Calu3 (cell line): ENCODE data around the gene SPRR2B. TPM values are rescaled to one million over a fixed set of nuclear protein-coding genes. Genes with fewer than 3 reads are reported as not detected.

Experiments
- BruUV-seq: library from RNA; stranded (reverse); fragments of 400-500 nt; replicated peaks from 2 replicates; lab custom pipeline; 2021; lab: Mats Ljungman, UMichigan
- CTCF ChIA-PET: fragments of 300-600 bp; sonication (Branson Sonifier 250); formaldehyde crosslinking; loops from one replicate; lab custom pipeline; 2022; ENCODE audit warnings: antibody characterized with exemption; lab: Charles Lee
- DNase-seq: peaks from one replicate; pipeline ENCODE4 v3.0.0; 2022
- H3K27ac Mint-ChIP-seq: one replicate; pipeline ENCODE4 v1.8.0; 2022; ENCODE audit warnings: mixed read lengths; ENCODE audit not compliant: unreplicated experiment
- H3K27me3 Mint-ChIP-seq: one replicate; pipeline ENCODE4 v1.8.0; 2022; ENCODE audit warnings: mixed read lengths; ENCODE audit not compliant: unreplicated experiment
- H3K36me3 Mint-ChIP-seq: one replicate; pipeline ENCODE4 v1.8.0; 2022; ENCODE audit warnings: mild to moderate bottlenecking, moderate library complexity, mixed read lengths; ENCODE audit not compliant: insufficient read depth, unreplicated experiment
- H3K4me1 Mint-ChIP-seq: one replicate; pipeline ENCODE4 v1.8.0; 2022; ENCODE audit warnings: mild to moderate bottlenecking, low read depth, mixed read lengths; ENCODE audit not compliant: unreplicated experiment
- H3K4me3 Mint-ChIP-seq: one replicate; pipeline ENCODE4 v1.8.0; 2022; ENCODE audit warnings: mild to moderate bottlenecking, low read depth, moderate library complexity, mixed read lengths; ENCODE audit not compliant: unreplicated experiment
- H3K9me3 Mint-ChIP-seq: one replicate; pipeline ENCODE4 v1.8.0; 2022; ENCODE audit warnings: low read depth, mixed read lengths; ENCODE audit not compliant: unreplicated experiment
- CTCF ChIP-seq: fragments of 200-600 bp; IDR thresholded peaks from one replicate; pipeline ENCODE4 v1.8.0; 2022; ENCODE audit warnings: antibody characterized with exemption; ENCODE audit not compliant: unreplicated experiment
- intact Hi-C: fragments of 100-400 bp; cut with micrococcal nuclease; formaldehyde crosslinking; loops from one replicate; pipeline ENCODE4 v1.10.0; 2022; ENCODE audit not compliant: unreplicated experiment
- total RNA-seq: library from RNA; stranded (reverse); gene quantifications from 2 replicates; pipeline ENCODE4 v1.2.3, GENCODE V29; 2022

The SPRR2B gene
- total RNA-seq, 1 experiment from 2014 or later = not detected

DNA sequence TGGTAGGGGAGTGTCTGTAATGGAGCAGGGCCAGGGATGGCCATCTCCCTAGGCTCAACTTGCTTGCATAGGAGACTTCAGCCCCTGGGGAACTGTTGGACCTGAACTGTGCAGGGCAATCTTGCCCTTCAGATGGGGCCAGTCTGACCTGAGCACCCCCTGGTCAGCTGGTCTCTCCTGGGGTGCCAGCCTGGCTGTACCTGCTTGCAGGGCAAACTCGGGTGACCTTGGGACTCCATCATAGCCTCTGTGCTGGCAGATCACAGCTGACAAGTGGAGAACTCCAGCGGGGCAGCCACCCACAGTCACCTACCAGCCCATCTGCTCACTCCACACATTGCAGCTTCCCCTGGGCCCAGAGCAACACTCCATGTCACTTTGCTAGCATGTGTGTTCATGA lies 22.2 kb downstream of the SPRR2B start:
- H3K9me3 Mint-ChIP-seq = peaks cover 5% of the 10 kb centered on the region
- no peak for DNase-seq
- BruUV-seq = no TSS peak

DNA sequence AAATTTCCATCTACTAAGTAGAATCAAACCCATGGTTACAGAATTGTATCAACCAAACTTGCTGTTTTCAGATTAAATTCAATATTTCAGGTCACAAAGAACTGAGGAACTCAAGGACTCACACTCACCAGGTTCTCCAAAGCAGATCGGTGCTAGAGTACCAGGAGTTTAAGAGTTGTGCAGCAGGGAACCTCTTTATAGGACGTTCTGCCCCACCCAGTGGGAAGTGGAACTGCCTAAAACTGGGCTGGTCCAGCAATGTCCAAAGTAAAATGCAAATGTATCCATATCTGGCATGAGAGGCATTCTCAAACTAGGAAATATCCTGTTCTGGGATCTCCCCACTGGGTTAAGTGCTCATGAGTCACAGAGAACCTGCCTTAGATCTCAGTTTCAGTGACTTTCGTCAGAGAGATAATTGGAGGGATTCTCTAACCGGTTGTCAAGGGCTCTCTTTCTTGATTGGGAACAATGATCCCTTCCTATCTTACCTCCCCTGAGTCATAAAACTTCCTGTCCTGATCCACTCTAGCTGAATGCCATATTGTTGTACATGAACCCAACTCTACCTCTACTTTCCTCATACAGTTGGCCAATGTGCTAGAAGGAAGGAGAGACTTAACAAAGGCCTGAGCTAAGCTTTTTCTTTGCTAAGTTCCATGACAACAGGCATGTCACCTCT lies 30.3 kb downstream of the SPRR2B start, which contains the start of gene SPRR2D:
TSS of gene SPRR2D (minus strand) at position 171 of the 682 bp plus-strand sequence. CDS start 774 bp downstream, outside the sequence.
- Mint-ChIP-seq H3K4me1 (peaks cover 9% of the 10 kb centered on the region), H3K27ac (no peak within 1 kb of the TSS), H3K27me3 (no peaks in the 10 kb centered on the region), H3K36me3 (no peaks in the 10 kb centered on the region), H3K4me3 (no peak within 1 kb of the TSS), H3K9me3 (no peaks in the 10 kb centered on the region)
- intact Hi-C loops = no loop called here
- CTCF ChIA-PET = no interaction called here
- no peak for DNase-seq
- BruUV-seq = no TSS peak
- no peak for TF ChIP-seq CTCF

More for the DNA sequence above, 22.2 kb downstream of the SPRR2B start:
- TF ChIP-seq CTCF = no peak
- intact Hi-C loops = no loop called here
- CTCF ChIA-PET = no interaction called here
- Mint-ChIP-seq H3K4me3 (no peak overlapping the region), H3K36me3 (no peaks in the 10 kb centered on the region), H3K4me1 (no peaks in the 10 kb centered on the region), H3K27ac (no peak overlapping the region), H3K27me3 (peaks cover 14% of the 10 kb centered on the region)

DNA sequence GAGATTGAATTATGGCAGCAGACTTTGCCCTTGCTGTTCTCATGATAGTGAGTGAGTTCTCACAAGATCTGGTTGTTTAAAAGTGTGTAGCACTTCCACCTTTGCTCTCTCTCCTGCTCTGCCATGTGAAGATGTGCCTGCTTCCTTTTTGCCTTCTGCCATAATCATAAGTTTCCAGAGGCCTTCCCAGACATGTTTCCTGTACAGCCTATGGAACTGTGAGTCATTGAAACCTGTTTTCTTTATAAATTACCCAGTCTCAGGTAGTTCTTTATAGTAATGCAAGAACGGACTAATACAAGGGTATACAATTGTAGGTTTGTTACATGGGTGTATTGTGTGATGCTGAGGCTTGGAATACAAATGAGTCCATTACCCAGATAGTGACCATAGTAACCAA lies 36.2 kb downstream of the SPRR2B start:
- Mint-ChIP-seq H3K4me3 (no peak overlapping the region), H3K27me3 (no peaks in the 10 kb centered on the region), H3K36me3 (no peaks in the 10 kb centered on the region), H3K9me3 (no peaks in the 10 kb centered on the region), H3K27ac (no peak overlapping the region), H3K4me1 (peaks cover 25% of the 10 kb centered on the region)
- intact Hi-C loops = loop anchor here (10.0 kb wide), 1 partner anchor 380 kb away; no protein-coding TSS in a partner anchor
- BruUV-seq = no TSS peak
- CTCF ChIA-PET = no interaction called here
- no peak for TF ChIP-seq CTCF
- DNase-seq = no peak

DNA sequence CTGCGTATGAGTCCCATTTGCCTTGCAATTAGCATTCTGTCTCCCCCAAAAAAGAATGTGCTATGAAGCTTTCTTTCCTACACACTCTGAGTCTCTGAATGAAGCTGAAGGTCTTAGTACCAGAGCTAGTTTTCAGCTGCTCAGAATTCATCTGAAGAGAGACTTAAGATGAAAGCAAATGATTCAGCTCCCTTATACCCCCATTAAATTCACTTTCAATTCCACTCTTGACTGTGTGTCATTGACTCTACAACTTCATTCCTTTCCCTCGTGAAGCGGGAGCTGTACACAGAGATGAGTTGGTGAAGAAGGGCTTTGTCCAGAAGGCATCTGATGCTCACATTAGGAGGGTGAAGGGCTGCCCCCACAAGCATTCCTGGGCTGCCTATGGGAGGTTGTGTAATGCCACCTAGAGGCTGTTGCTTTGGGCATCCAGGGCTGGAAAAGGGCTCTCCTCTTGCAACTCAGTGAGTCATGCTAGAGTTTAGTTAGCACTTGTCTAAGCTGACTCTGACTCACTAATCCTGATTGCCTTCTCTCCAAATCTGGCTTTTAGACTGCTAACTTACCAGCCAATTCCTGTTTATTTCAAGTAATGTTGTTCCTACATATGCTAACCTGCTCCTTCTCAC lies 38.6 kb downstream of the SPRR2B start:
- peak; percentile 67 for TF ChIP-seq CTCF
- no peaks in the 10 kb centered on the region for H3K27me3 Mint-ChIP-seq
- no TSS peak for BruUV-seq
- no peaks in the 10 kb centered on the region for H3K9me3 Mint-ChIP-seq
- peak; percentile 80 for DNase-seq
- H3K36me3 Mint-ChIP-seq = no peaks in the 10 kb centered on the region
- CTCF ChIA-PET = interaction anchor here (0.6 to 2.4 kb wide), 15 partner anchors 11 to 162 kb away, joined by 3 to 20 read pairs (median 4); partner anchors contain the start of gene IVL
- H3K27ac Mint-ChIP-seq = peak overlapping the region; percentile 53
- H3K4me3 Mint-ChIP-seq = no peak overlapping the region
- intact Hi-C loops = loop anchor here (1.0 to 10.0 kb wide), 5 partner anchors 35 to 378 kb away; no protein-coding TSS in a partner anchor
- H3K4me1 Mint-ChIP-seq = peaks cover 25% of the 10 kb centered on the region
